GM12891 (cell line): ENCODE results near the gene CD99.

Experiments
- PAX5 ChIP-seq: IDR thresholded peaks from 2 replicates; pipeline ENCODE4 v1.6.1; 2011; ENCODE audit warnings: low read length, moderate library complexity, mild to moderate bottlenecking; ENCODE audit not compliant: insufficient read depth, severe bottlenecking
- POLR2A ChIP-seq: IDR thresholded peaks from 2 replicates; pipeline ENCODE4 v1.6.1; 2011; ENCODE audit warnings: low read depth, low read length, control low read depth
- POLR2AphosphoS5 ChIP-seq: IDR thresholded peaks from 2 replicates; pipeline ENCODE4 v1.6.1; 2011; ENCODE audit warnings: low read depth, low read length, control low read depth
- SPI1 ChIP-seq: IDR thresholded peaks from 2 replicates; pipeline ENCODE4 v1.6.1; 2011; ENCODE audit warnings: low read depth, low read length, control low read depth

DNA sequence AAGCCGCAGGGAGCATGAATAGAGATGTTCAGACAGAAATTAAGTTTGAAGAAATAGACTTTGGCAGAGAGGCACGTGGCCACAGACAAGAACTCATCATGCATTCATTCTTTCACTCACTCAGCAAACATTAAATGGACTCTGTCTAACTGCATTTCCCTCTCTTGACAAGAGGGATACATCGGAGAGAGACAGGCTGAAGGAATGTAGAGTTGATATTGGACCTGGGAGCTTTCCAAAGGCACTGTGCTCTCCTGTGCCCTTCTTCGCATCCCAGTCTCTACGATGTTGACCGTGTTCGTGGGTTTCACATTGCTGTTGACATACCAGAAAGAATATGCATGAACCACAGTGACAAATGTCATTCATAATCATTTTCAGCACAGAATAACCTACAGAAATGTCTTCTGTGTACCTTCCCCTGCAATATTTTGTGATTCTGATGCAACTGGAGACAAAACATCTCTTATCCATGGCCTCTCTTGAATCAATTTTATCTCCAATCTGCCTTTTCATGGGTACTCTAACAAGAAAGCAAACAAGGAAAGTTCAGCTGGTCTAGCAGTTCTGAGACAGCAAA, 34.7 kb upstream of the CD99 start:
- TF ChIP-seq POLR2A (no peak), PAX5 (no peak), SPI1 (no peak), POLR2AphosphoS5 (no peak)
